ENCODE data around the gene LRRC53. TPM values are rescaled to one million over a fixed set of nuclear protein-coding genes. Genes with fewer than 3 reads are reported as not detected.
A peak's percentile ranks its signal among the peaks of the same experiment; 100 is the strongest.

The LRRC53 gene
- total and polyA plus RNA-seq, 2 experiments from 2014 or later, result not detected

DNA sequence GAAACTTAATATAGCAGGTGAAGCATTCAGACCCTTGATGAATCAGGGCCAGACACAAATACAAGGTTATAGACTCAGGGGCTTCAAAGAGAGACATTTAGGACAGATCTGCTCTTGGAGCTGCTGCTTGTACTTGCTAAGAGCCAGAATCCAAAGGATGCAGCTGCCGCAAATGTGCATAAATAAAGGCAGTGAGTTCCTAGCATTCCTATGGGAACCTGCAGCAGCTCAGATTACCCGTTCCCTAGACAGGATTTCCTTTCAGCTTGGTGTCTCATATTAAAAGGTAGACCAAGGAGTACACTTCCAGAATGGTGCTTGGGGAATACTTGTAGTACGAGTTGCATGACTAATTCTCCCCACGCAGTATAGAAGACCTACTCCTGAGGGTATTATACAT, 9.7 kb upstream of the LRRC53 start (continued):
- TF ChIP-seq, protein P1, sequence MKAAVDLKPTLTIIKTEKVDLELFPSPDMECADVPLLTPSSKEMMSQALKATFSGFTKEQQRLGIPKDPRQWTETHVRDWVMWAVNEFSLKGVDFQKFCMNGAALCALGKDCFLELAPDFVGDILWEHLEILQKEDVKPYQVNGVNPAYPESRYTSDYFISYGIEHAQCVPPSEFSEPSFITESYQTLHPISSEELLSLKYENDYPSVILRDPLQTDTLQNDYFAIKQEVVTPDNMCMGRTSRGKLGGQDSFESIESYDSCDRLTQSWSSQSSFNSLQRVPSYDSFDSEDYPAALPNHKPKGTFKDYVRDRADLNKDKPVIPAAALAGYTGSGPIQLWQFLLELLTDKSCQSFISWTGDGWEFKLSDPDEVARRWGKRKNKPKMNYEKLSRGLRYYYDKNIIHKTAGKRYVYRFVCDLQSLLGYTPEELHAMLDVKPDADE (IDR thresholded peaks at IDR 0.05), result no peak
- TF ChIP-seq EZH2 (IDR thresholded peaks at IDR 0.05; ENCODE audit: low read depth, unreplicated experiment) (no peak), POLR2AphosphoS5 (IDR thresholded peaks at IDR 0.05; ENCODE audit: low read depth) (peak; percentile 33; the same call in 1 of the 2 replicates), EZH2phosphoT487 (IDR thresholded peaks at IDR 0.05; ENCODE audit: unreplicated experiment) (no peak), JUNB (IDR thresholded peaks at IDR 0.05; ENCODE audit: unreplicated experiment) (no peak), ZNF331 (CRISPR knock-in tag; IDR thresholded peaks at IDR 0.05; ENCODE audit: low read depth) (no peak), CREB1 (CRISPR knock-in tag; IDR thresholded peaks at IDR 0.05; ENCODE audit: low read depth) (no peak), NANOG (IDR thresholded peaks at IDR 0.05; ENCODE audit: borderline replicate concordance) (0 out of 2 replicates have a peak, but pooled peaks have one; percentile 17)
- TF ChIP-seq, protein P2, sequence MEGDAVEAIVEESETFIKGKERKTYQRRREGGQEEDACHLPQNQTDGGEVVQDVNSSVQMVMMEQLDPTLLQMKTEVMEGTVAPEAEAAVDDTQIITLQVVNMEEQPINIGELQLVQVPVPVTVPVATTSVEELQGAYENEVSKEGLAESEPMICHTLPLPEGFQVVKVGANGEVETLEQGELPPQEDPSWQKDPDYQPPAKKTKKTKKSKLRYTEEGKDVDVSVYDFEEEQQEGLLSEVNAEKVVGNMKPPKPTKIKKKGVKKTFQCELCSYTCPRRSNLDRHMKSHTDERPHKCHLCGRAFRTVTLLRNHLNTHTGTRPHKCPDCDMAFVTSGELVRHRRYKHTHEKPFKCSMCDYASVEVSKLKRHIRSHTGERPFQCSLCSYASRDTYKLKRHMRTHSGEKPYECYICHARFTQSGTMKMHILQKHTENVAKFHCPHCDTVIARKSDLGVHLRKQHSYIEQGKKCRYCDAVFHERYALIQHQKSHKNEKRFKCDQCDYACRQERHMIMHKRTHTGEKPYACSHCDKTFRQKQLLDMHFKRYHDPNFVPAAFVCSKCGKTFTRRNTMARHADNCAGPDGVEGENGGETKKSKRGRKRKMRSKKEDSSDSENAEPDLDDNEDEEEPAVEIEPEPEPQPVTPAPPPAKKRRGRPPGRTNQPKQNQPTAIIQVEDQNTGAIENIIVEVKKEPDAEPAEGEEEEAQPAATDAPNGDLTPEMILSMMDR (conservative IDR thresholded peaks at IDR 0.05; ENCODE audit: low read depth in 2 of 2), result no peak

DNA sequence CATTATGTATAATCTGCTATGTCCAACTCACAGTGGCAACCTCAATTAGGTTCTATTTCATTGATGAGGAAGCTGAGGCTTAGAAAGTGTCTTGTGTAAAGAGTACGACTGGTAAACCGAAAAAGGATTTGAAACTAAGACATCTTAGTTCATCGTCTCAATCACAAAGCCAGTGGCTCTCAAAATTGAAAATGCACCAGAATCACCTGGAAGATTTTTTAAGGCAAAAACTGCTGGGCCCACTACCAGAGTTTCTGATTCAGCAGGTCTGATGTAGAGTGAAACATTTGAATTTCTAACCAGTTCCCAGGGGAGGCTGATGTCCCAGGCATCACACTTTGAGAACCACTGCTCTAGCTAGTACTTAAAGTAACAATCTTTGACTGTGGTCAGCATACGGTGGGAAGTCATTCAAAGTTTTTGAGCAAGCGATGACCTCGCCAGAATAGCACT, 5.2 kb upstream of the LRRC53 start:
- Histone ChIP-seq H3K4me2 (no peak overlapping the region), H2AFZ (no peak overlapping the region), H3K36me3 (ENCODE audit: insufficient read depth) (no peaks in the 10 kb centered on the region), H3K27ac (ENCODE audit: low read depth) (no peak overlapping the region), H3K79me2 (replicated peaks; ENCODE audit: insufficient read depth) (no peaks in the 10 kb centered on the region), H3K4me1 (ENCODE audit: insufficient read depth) (peaks cover 10% of the 10 kb centered on the region), H3K27me3 (ENCODE audit: insufficient read depth) (no peaks in the 10 kb centered on the region), H3K4me3 (no peak overlapping the region), H3F3A (replicated peaks; ENCODE audit: low read depth) (no peaks in the 10 kb centered on the region), H4K20me1 (replicated peaks; ENCODE audit: insufficient read depth) (no peaks in the 10 kb centered on the region), H3K9me2 (ENCODE audit: insufficient read depth) (0 out of 2 replicates have a peak, but pooled peaks cover 6% of the 10 kb centered on the region)
- no peak for ATAC-seq
- Mint-ChIP-seq H3K9me3 (peaks cover 2% of the 10 kb centered on the region; the same call in 2 of the 3 replicates), H3K36me3 (ENCODE audit: low read depth) (no peaks in the 10 kb centered on the region), H3K27ac (no peak overlapping the region), H3K27me3 (ENCODE audit: insufficient read depth, low read depth, poor library complexity) (no peaks in the 10 kb centered on the region), H3K4me3 (no peak overlapping the region), H3K4me1 (peaks cover 15% of the 10 kb centered on the region)
- TF ChIP-seq EZH2phosphoT487 (IDR thresholded peaks at IDR 0.05; ENCODE audit: unreplicated experiment), result no peak
- TF ChIP-seq REST (IDR thresholded peaks at IDR 0.05; ENCODE audit: unreplicated experiment), result no peak
- TF ChIP-seq POLR2AphosphoS5 (IDR thresholded peaks at IDR 0.05; ENCODE audit: low read depth), result no peak
- TF ChIP-seq CREB1 (CRISPR knock-in tag; IDR thresholded peaks at IDR 0.05; ENCODE audit: low read depth), result no peak
- TF ChIP-seq ZNF462 (CRISPR knock-in tag; IDR thresholded peaks at IDR 0.05), result no peak
- DNase-seq (ENCODE audit: low spot score), result no peak
